Neural progenitor cell (in vitro differentiated cells): Measurements from ENCODE around the gene GABBR2. TPM values are rescaled to one million over a fixed set of nuclear protein-coding genes. Genes with fewer than 3 reads are reported as not detected.
A peak's percentile ranks its signal among the peaks of the same experiment; 100 is the strongest.

ENCODE experiments used
- DNase-seq: peaks from one replicate; pipeline ENCODE4 v3.0.0-alpha.2; 2016; ENCODE audit warnings: low spot score
- H2AFZ ChIP-seq: fragments of 200-600 bp; sonication (generic); replicated peaks from 2 replicates; pipeline ENCODE4 v1.6.1; 2016; ENCODE audit warnings: antibody characterized with exemption
- H3F3A ChIP-seq: fragments of 200-600 bp; sonication (generic); 2 replicates; pipeline ENCODE4 v1.6.1; 2016; ENCODE audit warnings: antibody characterized with exemption, low read depth
- H3K27ac ChIP-seq: fragments of 200-600 bp; sonication (generic); 2 replicates; pipeline ENCODE4 v1.5.1; 2016; ENCODE audit warnings: mild to moderate bottlenecking
- H3K27me3 ChIP-seq: fragments of 200-600 bp; sonication (generic); 2 replicates; pipeline ENCODE4 v1.6.1; 2016; ENCODE audit warnings: mild to moderate bottlenecking, moderate library complexity
- H3K36me3 ChIP-seq: fragments of 200-600 bp; sonication (generic); 2 replicates; pipeline ENCODE4 v1.5.1; 2016
- H3K4me1 ChIP-seq: fragments of 200-600 bp; sonication (generic); 2 replicates; pipeline ENCODE4 v1.6.1; 2016; ENCODE audit warnings: mixed run types
- H3K4me2 ChIP-seq: fragments of 200-600 bp; sonication (generic); 2 replicates; pipeline ENCODE4 v1.6.1; 2016
- H3K4me3 ChIP-seq: fragments of 200-600 bp; sonication (generic); 2 replicates; pipeline ENCODE4 v1.5.1; 2016
- H3K79me2 ChIP-seq: fragments of 200-600 bp; sonication (generic); 2 replicates; pipeline ENCODE4 v1.6.1; 2016; ENCODE audit warnings: low read depth
- H3K9ac ChIP-seq: fragments of 200-600 bp; sonication (generic); 2 replicates; pipeline ENCODE4 v1.6.1; 2016
- H3K9me3 ChIP-seq: fragments of 200-600 bp; sonication (generic); 2 replicates; pipeline ENCODE4 v1.5.1; 2016; ENCODE audit warnings: low read depth
- H4K20me1 ChIP-seq: fragments of 200-600 bp; sonication (generic); 2 replicates; pipeline ENCODE4 v1.6.1; 2016; ENCODE audit warnings: low read depth
- H3K27ac Mint-ChIP-seq: 3 replicates; pipeline ENCODE4 v1.8.0; 2021; ENCODE audit warnings: mixed read lengths
- H3K27me3 Mint-ChIP-seq: 2 replicates; pipeline ENCODE4 v1.8.0; 2022; ENCODE audit warnings: low read depth, mild to moderate bottlenecking, inconsistent platforms, moderate library complexity, mixed read lengths; ENCODE audit not compliant: insufficient read depth
- H3K36me3 Mint-ChIP-seq: 3 replicates; pipeline ENCODE4 v1.8.0; 2021; ENCODE audit warnings: mixed read lengths
- H3K4me1 Mint-ChIP-seq: 3 replicates; pipeline ENCODE4 v1.8.0; 2021; ENCODE audit warnings: mixed read lengths
- H3K4me3 Mint-ChIP-seq: 3 replicates; pipeline ENCODE4 v1.8.0; 2021; ENCODE audit warnings: mild to moderate bottlenecking, moderate library complexity, mixed read lengths
- H3K9me3 Mint-ChIP-seq: 3 replicates; pipeline ENCODE4 v1.8.0; 2020; ENCODE audit warnings: mixed read lengths
- EZH2 ChIP-seq: fragments of 200-600 bp; sonication (generic); IDR thresholded peaks from 2 replicates; pipeline ENCODE4 v1.6.1; 2017; ENCODE audit warnings: antibody characterized with exemption, mild to moderate bottlenecking, moderate library complexity
- EZH2phosphoT487 ChIP-seq: fragments of 200-600 bp; sonication (generic); IDR thresholded peaks from 2 replicates; pipeline ENCODE4 v1.6.1; 2017; ENCODE audit warnings: antibody characterized with exemption
- total RNA-seq: library from RNA; depleted of rRNA; stranded (reverse); fragments of >200 nt; gene quantifications from 2 replicates; pipeline ENCODE4 v1.2.3, GENCODE V29; 2015; ENCODE audit warnings: low replicate concordance
- TF ChIP-seq, protein P1 (sequence below): fragments of 200-600 bp; sonication (generic); IDR thresholded peaks from 2 replicates; pipeline ENCODE4 v1.5.1; 2017; ENCODE audit warnings: antibody characterized with exemption, mild to moderate bottlenecking

Gene GABBR2
- total RNA-seq, 1 donor from 2014 or later, result not detected

DNA sequence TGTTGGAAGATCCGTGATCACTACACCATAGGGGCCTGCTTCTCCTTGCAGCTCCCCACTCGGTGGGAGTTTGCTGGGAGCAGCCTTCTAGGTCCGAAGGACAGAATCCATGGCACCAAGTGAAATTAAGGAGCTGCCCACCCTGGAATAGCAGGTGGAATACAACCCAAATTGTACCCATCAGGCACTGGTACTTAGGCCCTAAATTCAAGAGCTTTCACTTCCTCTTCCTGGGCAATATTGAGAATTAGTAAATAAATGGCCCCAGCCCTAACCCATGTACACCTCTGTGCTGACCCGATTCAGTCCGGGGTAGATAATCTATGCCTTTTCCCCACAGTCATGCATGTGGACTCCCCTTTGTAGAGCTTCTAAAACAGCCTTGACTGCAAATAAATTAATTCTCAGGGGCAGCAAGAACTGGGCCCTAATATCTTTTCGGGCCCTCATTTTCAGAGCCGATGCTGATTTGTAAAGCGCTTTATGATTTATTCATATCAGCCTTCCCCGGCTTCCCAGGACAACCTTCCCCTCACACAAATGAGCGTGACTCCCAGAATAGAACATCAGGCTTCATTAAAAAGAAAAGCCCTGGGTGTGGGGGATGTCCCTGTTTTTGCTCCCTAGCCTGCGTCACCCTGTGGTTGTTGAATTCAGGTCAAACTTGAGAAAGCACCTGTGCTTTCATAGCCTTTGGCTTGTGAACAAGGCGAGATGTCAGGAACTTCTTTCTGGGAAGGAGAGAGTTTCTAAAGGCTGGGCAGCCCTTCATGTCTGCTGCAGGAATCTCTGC lies 327.2 kb downstream of the GABBR2 start:
- H3K27ac ChIP-seq, result no peak overlapping the region
- no peak overlapping the region for H3K9ac ChIP-seq
- peaks cover 2% of the 10 kb centered on the region for H3K4me1 ChIP-seq
- peaks cover 3% of the 10 kb centered on the region for H3K27me3 Mint-ChIP-seq
- DNase-seq, result no peak
- no peaks in the 10 kb centered on the region for H4K20me1 ChIP-seq
- no peaks in the 10 kb centered on the region for H3K9me3 Mint-ChIP-seq
- no peak overlapping the region for H3K4me2 ChIP-seq
- no peaks in the 10 kb centered on the region for H3K36me3 Mint-ChIP-seq
- no peak overlapping the region for H3K4me3 ChIP-seq
- H3K4me3 Mint-ChIP-seq, result no peak overlapping the region
- H2AFZ ChIP-seq, result no peak overlapping the region
- H3F3A ChIP-seq, result no peaks in the 10 kb centered on the region
- no peaks in the 10 kb centered on the region for H3K27me3 ChIP-seq
- H3K36me3 ChIP-seq, result no peaks in the 10 kb centered on the region
- H3K27ac Mint-ChIP-seq, result peak overlapping the region; percentile 37
- TF ChIP-seq EZH2, result no peak
- TF ChIP-seq, protein P1, sequence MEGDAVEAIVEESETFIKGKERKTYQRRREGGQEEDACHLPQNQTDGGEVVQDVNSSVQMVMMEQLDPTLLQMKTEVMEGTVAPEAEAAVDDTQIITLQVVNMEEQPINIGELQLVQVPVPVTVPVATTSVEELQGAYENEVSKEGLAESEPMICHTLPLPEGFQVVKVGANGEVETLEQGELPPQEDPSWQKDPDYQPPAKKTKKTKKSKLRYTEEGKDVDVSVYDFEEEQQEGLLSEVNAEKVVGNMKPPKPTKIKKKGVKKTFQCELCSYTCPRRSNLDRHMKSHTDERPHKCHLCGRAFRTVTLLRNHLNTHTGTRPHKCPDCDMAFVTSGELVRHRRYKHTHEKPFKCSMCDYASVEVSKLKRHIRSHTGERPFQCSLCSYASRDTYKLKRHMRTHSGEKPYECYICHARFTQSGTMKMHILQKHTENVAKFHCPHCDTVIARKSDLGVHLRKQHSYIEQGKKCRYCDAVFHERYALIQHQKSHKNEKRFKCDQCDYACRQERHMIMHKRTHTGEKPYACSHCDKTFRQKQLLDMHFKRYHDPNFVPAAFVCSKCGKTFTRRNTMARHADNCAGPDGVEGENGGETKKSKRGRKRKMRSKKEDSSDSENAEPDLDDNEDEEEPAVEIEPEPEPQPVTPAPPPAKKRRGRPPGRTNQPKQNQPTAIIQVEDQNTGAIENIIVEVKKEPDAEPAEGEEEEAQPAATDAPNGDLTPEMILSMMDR, result no peak
- TF ChIP-seq EZH2phosphoT487, result no peak
- no peaks in the 10 kb centered on the region for H3K9me3 ChIP-seq
- peaks cover 30% of the 10 kb centered on the region for H3K4me1 Mint-ChIP-seq
- no peaks in the 10 kb centered on the region for H3K79me2 ChIP-seq

- Histone ChIP-seq H3K4me1 (peaks cover 2% of the 10 kb centered on the region), H3K9me3 (no peaks in the 10 kb centered on the region), H3K4me2 (no peak overlapping the region), H3K36me3 (no peaks in the 10 kb centered on the region), H3K27me3 (no peaks in the 10 kb centered on the region), H3F3A (no peaks in the 10 kb centered on the region), H4K20me1 (no peaks in the 10 kb centered on the region), H3K79me2 (no peaks in the 10 kb centered on the region), H3K4me3 (no peak overlapping the region), H3K27ac (no peak overlapping the region), H3K9ac (no peak overlapping the region), H2AFZ (no peak overlapping the region)
- H3K4me1 Mint-ChIP-seq, result peaks cover 31% of the 10 kb centered on the region
- H3K9me3 Mint-ChIP-seq, result no peaks in the 10 kb centered on the region
- H3K4me3 Mint-ChIP-seq, result no peak overlapping the region
- TF ChIP-seq, protein P1, result no peak
- TF ChIP-seq EZH2phosphoT487 (no peak), EZH2 (no peak)
- peak overlapping the region; percentile 16 for H3K27ac Mint-ChIP-seq
- no peaks in the 10 kb centered on the region for H3K36me3 Mint-ChIP-seq
- DNase-seq, result peak; percentile 31
- peaks cover 2% of the 10 kb centered on the region for H3K27me3 Mint-ChIP-seq
Measured at GRCh38 chr9:98380065-98380681, 328.6 kb downstream of the GABBR2 start.

GRCh38 chr9:98379572-98379971 lies 329.2 kb downstream of the GABBR2 start:
- H3K9me3 ChIP-seq, result no peaks in the 10 kb centered on the region
- H3K4me1 Mint-ChIP-seq, result peaks cover 35% of the 10 kb centered on the region
- no peak overlapping the region for H3K9ac ChIP-seq
- H3K9me3 Mint-ChIP-seq, result no peaks in the 10 kb centered on the region
- H3K4me3 ChIP-seq, result no peak overlapping the region
- H3K36me3 ChIP-seq, result no peaks in the 10 kb centered on the region
- no peak overlapping the region for H3K4me3 Mint-ChIP-seq
- H3F3A ChIP-seq, result no peaks in the 10 kb centered on the region
- H4K20me1 ChIP-seq, result no peaks in the 10 kb centered on the region
- H3K27ac ChIP-seq, result no peak overlapping the region
- H3K4me1 ChIP-seq, result peaks cover 2% of the 10 kb centered on the region
- TF ChIP-seq EZH2phosphoT487 (no peak), EZH2 (no peak)
- TF ChIP-seq, protein P1, result no peak
- H3K79me2 ChIP-seq, result no peaks in the 10 kb centered on the region
- no peaks in the 10 kb centered on the region for H3K27me3 Mint-ChIP-seq
- no peak overlapping the region for H3K27ac Mint-ChIP-seq
- no peak overlapping the region for H3K4me2 ChIP-seq
- no peaks in the 10 kb centered on the region for H3K36me3 Mint-ChIP-seq
- no peak for DNase-seq
- H2AFZ ChIP-seq, result no peak overlapping the region
- no peaks in the 10 kb centered on the region for H3K27me3 ChIP-seq
